ENCODE measurements around the gene SHOC2.

SHOC2 gene

DNA sequence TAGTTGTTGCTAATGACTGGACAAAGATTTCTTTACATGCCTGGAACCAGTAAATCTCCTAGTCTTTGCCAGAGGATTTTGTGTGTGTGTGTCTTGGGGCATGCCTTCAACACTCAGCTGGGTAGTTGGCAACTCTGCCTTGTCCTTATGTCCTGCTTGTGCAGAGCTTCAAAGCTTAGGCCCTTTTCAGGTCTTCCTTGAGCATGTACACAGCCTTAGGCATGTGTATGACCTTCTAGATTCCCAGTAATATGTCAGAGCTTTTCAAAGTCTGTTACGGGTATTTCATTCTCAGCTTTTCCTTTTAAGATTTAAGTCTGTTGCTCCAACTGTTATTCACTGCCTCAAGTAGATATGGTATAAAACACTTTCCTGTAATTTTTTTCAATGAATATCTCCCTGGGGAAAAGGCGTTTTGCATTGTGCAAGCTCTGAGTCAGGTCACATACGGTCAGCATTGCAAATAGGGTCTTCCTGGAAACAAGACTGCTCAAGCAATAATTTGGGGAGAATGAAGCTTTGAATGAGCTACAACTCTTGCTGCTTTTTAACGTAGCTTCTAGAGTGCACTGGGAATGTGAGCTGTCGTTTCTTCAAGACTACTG, 25.5 kb downstream of the SHOC2 start:
- DNase-seq (ENCODE audit: low read depth): no peak
- TF ChIP-seq, protein P1, sequence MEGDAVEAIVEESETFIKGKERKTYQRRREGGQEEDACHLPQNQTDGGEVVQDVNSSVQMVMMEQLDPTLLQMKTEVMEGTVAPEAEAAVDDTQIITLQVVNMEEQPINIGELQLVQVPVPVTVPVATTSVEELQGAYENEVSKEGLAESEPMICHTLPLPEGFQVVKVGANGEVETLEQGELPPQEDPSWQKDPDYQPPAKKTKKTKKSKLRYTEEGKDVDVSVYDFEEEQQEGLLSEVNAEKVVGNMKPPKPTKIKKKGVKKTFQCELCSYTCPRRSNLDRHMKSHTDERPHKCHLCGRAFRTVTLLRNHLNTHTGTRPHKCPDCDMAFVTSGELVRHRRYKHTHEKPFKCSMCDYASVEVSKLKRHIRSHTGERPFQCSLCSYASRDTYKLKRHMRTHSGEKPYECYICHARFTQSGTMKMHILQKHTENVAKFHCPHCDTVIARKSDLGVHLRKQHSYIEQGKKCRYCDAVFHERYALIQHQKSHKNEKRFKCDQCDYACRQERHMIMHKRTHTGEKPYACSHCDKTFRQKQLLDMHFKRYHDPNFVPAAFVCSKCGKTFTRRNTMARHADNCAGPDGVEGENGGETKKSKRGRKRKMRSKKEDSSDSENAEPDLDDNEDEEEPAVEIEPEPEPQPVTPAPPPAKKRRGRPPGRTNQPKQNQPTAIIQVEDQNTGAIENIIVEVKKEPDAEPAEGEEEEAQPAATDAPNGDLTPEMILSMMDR (IDR thresholded peaks at IDR 0.05; ENCODE audit: control insufficient read depth, extremely low read depth, insufficient read depth): no peak
- no peak overlapping the region for H3K4me3 ChIP-seq (ENCODE audit: low read depth, low read length)

DNA sequence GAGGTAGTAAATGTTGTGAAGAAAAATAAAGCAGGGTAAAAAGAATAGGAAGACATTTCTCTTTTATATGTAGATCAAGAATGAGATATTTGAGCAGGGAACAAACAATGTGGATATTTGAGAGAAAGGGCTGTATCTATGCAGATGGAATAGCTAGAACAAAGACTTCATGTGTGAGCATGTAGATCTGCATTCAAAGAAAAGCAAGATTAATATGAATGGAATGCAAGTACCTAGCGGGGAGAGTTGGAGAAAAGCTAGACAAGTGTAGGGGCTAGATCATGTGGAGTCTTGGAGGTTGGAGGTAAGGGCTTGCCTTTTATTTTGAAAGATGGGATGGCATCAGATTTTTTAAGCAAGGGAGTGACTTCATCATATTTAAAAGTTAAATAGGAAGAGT, 27.1 kb downstream of the SHOC2 start:
- DNase-seq (ENCODE audit: low read depth): no peak
- no peak overlapping the region for H3K4me3 ChIP-seq (ENCODE audit: low read depth, low read length)
- TF ChIP-seq, protein P1 (IDR thresholded peaks at IDR 0.05; ENCODE audit: control insufficient read depth, extremely low read depth, insufficient read depth): no peak

- DNase-seq (ENCODE audit: low read depth): no peak
- TF ChIP-seq, protein P1 (IDR thresholded peaks at IDR 0.05; ENCODE audit: control insufficient read depth, extremely low read depth, insufficient read depth): no peak
- no peak overlapping the region for H3K4me3 ChIP-seq (ENCODE audit: low read depth, low read length)
Observed at GRCh38 chr10:110947061-110947595, 27.7 kb downstream of the SHOC2 start.

DNA sequence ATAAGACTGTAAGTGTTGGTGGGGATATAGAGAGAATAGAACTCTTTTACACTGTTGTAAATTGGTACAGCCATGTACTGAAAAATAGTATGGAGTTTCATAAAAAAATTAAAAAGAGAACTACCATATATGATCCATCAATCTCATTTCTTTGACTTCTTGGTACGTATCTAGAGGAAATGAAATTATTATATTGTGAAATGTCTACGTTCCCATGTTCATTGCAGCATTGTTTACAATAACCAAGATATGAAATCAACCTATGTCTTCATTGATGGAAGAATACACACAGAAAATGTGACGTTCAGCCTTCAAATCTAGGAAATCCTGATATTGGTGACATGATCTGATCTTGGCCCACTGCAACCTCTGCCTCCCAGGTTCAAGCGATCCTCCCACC, 32.0 kb downstream of the SHOC2 start:
- no peak for DNase-seq (ENCODE audit: low read depth)
- no peak overlapping the region for H3K4me3 ChIP-seq (ENCODE audit: low read depth, low read length)
- TF ChIP-seq, protein P1 (IDR thresholded peaks at IDR 0.05; ENCODE audit: control insufficient read depth, extremely low read depth, insufficient read depth): no peak

- DNase-seq (ENCODE audit: low read depth): no peak
- H3K4me3 ChIP-seq (ENCODE audit: low read depth, low read length): no peak overlapping the region
- TF ChIP-seq, protein P1 (IDR thresholded peaks at IDR 0.05; ENCODE audit: control insufficient read depth, extremely low read depth, insufficient read depth): no peak
Observed at GRCh38 chr10:110957606-110958005, 38.2 kb downstream of the SHOC2 start.

- TF ChIP-seq, protein P1 (IDR thresholded peaks at IDR 0.05; ENCODE audit: control insufficient read depth, extremely low read depth, insufficient read depth): no peak
- no peak for DNase-seq (ENCODE audit: low read depth)
- no peak overlapping the region for H3K4me3 ChIP-seq (ENCODE audit: low read depth, low read length)
Observed at GRCh38 chr10:110959379-110960332, 40.3 kb downstream of the SHOC2 start.
